ENCODE results near the gene LRRC8E.

Gene LRRC8E

GRCh38 chr19:7944177-7944761, 56.0 kb downstream of the LRRC8E start:
- no peak overlapping the region for H2BK5ac ChIP-seq (ENCODE audit: low read depth, low read length, poor library complexity)
- no peak overlapping the region for H3K14ac ChIP-seq (ENCODE audit: low read length)
- no peak overlapping the region for H4K91ac ChIP-seq (ENCODE audit: low read depth, low read length)
- no peaks in the 10 kb centered on the region for H3K4me1 ChIP-seq (ENCODE audit: control insufficient read depth in 1 of 2, insufficient read depth in 2 of 2, low read length in 2 of 2)
- H3K27me3 ChIP-seq (ENCODE audit: insufficient read depth, low read length): no peaks in the 10 kb centered on the region
- H3K23ac ChIP-seq (ENCODE audit: low read length): no peak overlapping the region
- peaks cover 5% of the 10 kb centered on the region for H3K79me1 ChIP-seq (ENCODE audit: low read length)
- no peak overlapping the region for H3K4ac ChIP-seq (ENCODE audit: low read depth, low read length)
- peak overlapping the region; percentile 66 for H3K4me3 ChIP-seq (ENCODE audit: low read depth, low read length)
- H3K36me3 ChIP-seq (ENCODE audit: control insufficient read depth in 1 of 2, insufficient read depth in 2 of 2, low read length in 2 of 2): peaks cover 14 to 16% of the 10 kb centered on the region in 2 experiments
- H2BK120ac ChIP-seq (ENCODE audit: insufficient read depth, low read length, poor library complexity): no peak overlapping the region
- no peak overlapping the region for H3K18ac ChIP-seq (ENCODE audit: low read length)
- H3K9ac ChIP-seq (ENCODE audit: low read length): peak overlapping the region; percentile 70
- no peak overlapping the region for H2BK12ac ChIP-seq (ENCODE audit: low read length)
- H3K27ac ChIP-seq (ENCODE audit: low read depth, low read length): no peak overlapping the region
- DNase-seq: peak; percentile 93 to 98
- H2AFZ ChIP-seq (ENCODE audit: insufficient read depth, low read length, poor library complexity): peak overlapping the region; percentile 42
- H4K12ac ChIP-seq (ENCODE audit: low read depth, low read length): no peak overlapping the region
- no peak overlapping the region for H4K8ac ChIP-seq (ENCODE audit: low read depth, low read length)
- peaks cover 5% of the 10 kb centered on the region for H3K79me2 ChIP-seq (ENCODE audit: control insufficient read depth, insufficient read depth, low read length, poor library complexity)
- H3K4me2 ChIP-seq (ENCODE audit: low read length): peak overlapping the region; percentile 100
- H2AK5ac ChIP-seq (ENCODE audit: low read length): no peak overlapping the region
- H3K9me3 ChIP-seq (ENCODE audit: insufficient read depth, low read depth, low read length): peaks cover 1% of the 10 kb centered on the region
- no CpG with 5 or more reads among the region's 18 CpGs for WGBS (ENCODE audit: extremely low coverage, insufficient coverage, insufficient read length)

- Histone ChIP-seq H3K27ac (ENCODE audit: low read depth, low read length) (no peak overlapping the region), H3K4me1 (ENCODE audit: control insufficient read depth in 1 of 2, insufficient read depth in 2 of 2, low read length in 2 of 2) (no peaks in the 10 kb centered on the region), H4K91ac (ENCODE audit: low read depth, low read length) (no peak overlapping the region), H3K4me3 (ENCODE audit: low read depth, low read length) (no peak overlapping the region), H2BK5ac (ENCODE audit: low read depth, low read length, poor library complexity) (no peak overlapping the region), H3K4ac (ENCODE audit: low read depth, low read length) (no peak overlapping the region), H3K79me1 (ENCODE audit: low read length) (peaks cover 5% of the 10 kb centered on the region), H3K79me2 (ENCODE audit: control insufficient read depth, insufficient read depth, low read length, poor library complexity) (peaks cover 5% of the 10 kb centered on the region), H2BK120ac (ENCODE audit: insufficient read depth, low read length, poor library complexity) (no peak overlapping the region), H3K14ac (ENCODE audit: low read length) (no peak overlapping the region), H2BK12ac (ENCODE audit: low read length) (no peak overlapping the region), H3K27me3 (ENCODE audit: insufficient read depth, low read length) (no peaks in the 10 kb centered on the region), H3K36me3 (ENCODE audit: control insufficient read depth in 1 of 2, insufficient read depth in 2 of 2, low read length in 2 of 2) (no peaks in the 10 kb centered on the region), H4K12ac (ENCODE audit: low read depth, low read length) (no peak overlapping the region), H2AK5ac (ENCODE audit: low read length) (no peak overlapping the region), H4K8ac (ENCODE audit: low read depth, low read length) (no peak overlapping the region), H2AFZ (ENCODE audit: insufficient read depth, low read length, poor library complexity) (no peak overlapping the region), H3K9me3 (ENCODE audit: insufficient read depth, low read depth, low read length) (peaks cover 1% of the 10 kb centered on the region), H3K4me2 (ENCODE audit: low read length) (no peak overlapping the region), H3K9ac (ENCODE audit: low read length) (no peak overlapping the region), H3K18ac (ENCODE audit: low read length) (no peak overlapping the region), H3K23ac (ENCODE audit: low read length) (no peak overlapping the region)
- DNase-seq: no peak
- WGBS (ENCODE audit: extremely low coverage, insufficient coverage, insufficient read length): no CpG with 5 or more reads among the region's 4 CpGs
Observed at GRCh38 chr19:7947939-7948338, 59.6 kb downstream of the LRRC8E start.

Data from trophoblast cell (in vitro differentiated cells and primary cell).